GM12878 (cell line): Measurements from ENCODE around the gene JAGN1.

Experiments
- POLR2AphosphoS5 ChIP-seq: IDR thresholded peaks from 2 replicates; pipeline ENCODE4 v1.6.1; 2011; ENCODE audit warnings: mild to moderate bottlenecking, low read length, inconsistent platforms
- TF ChIP-seq, protein P1 (sequence below): fragments of 150-350 bp; IDR thresholded peaks from 2 replicates; pipeline ENCODE4 v1.6.1; 2014; ENCODE audit warnings: mild to moderate bottlenecking, low read depth, low read length
- TF ChIP-seq, protein P2 (sequence below): fragments of 450-650 bp; IDR thresholded peaks from 2 replicates; pipeline ENCODE4 v1.6.1; 2016; ENCODE audit warnings: mild to moderate bottlenecking

DNA sequence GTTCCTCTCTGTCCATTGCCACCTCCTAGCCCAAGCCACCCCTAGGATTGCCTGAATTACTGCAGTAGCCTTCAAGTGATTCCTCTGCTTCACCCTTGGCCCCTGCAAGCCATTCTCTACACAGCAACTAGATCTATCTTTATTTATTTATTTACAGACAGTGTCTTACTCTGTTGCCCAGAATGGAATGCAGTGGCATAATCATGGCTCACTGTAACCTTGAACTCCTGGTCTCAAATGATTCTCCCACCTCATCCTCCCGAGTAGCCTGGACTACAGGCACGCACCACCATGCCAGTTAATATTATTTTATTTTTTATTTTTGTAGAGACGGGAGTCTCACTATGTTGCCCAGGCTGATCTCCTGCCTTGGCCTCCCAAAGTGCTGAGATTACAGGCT lies 1.9 kb upstream of the JAGN1 start:
- TF ChIP-seq POLR2AphosphoS5, result no peak
- TF ChIP-seq, protein P1, sequence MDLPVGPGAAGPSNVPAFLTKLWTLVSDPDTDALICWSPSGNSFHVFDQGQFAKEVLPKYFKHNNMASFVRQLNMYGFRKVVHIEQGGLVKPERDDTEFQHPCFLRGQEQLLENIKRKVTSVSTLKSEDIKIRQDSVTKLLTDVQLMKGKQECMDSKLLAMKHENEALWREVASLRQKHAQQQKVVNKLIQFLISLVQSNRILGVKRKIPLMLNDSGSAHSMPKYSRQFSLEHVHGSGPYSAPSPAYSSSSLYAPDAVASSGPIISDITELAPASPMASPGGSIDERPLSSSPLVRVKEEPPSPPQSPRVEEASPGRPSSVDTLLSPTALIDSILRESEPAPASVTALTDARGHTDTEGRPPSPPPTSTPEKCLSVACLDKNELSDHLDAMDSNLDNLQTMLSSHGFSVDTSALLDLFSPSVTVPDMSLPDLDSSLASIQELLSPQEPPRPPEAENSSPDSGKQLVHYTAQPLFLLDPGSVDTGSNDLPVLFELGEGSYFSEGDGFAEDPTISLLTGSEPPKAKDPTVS, result no peak
- TF ChIP-seq, protein P2, sequence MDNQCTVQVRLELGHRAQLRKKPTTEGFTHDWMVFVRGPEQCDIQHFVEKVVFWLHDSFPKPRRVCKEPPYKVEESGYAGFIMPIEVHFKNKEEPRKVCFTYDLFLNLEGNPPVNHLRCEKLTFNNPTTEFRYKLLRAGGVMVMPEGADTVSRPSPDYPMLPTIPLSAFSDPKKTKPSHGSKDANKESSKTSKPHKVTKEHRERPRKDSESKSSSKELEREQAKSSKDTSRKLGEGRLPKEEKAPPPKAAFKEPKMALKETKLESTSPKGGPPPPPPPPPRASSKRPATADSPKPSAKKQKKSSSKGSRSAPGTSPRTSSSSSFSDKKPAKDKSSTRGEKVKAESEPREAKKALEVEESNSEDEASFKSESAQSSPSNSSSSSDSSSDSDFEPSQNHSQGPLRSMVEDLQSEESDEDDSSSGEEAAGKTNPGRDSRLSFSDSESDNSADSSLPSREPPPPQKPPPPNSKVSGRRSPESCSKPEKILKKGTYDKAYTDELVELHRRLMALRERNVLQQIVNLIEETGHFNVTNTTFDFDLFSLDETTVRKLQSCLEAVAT, result no peak
